GM21515 (cell line): Measurements from ENCODE around the gene ULK4.
"Not testable (repeated sequence)": the region's sequence is repeated elsewhere in the genome, so short reads cannot be mapped to it uniquely, and the experiment has no call there.

ENCODE experiments used
- ATAC-seq: cut with Tn5 transposase; IDR thresholded peaks from one replicate; pipeline ENCODE4 v1.9.1; 2021; ENCODE audit not compliant: unreplicated experiment

The ULK4 gene

GRCh38 chr3:41960826-41961750 is 815 bp downstream of the ULK4 start:
- ATAC-seq, result peak; percentile 18

- no peak for ATAC-seq
These were observed 5.3 kb downstream of the ULK4 start for GRCh38 chr3:41956574-41956973.

GRCh38 chr3:41955192-41955591 is 6.7 kb downstream of the ULK4 start:
- no peak for ATAC-seq

- ATAC-seq, result no peak
These were observed 18.5 kb downstream of the ULK4 start for GRCh38 chr3:41943311-41943843.

- ATAC-seq, result no peak
These were observed 21.5 kb downstream of the ULK4 start for GRCh38 chr3:41940393-41940792.

GRCh38 chr3:41936384-41936783 is 25.5 kb downstream of the ULK4 start:
- ATAC-seq, result no peak

- ATAC-seq, result no peak
These were observed 28.7 kb downstream of the ULK4 start for GRCh38 chr3:41933154-41933676.

GRCh38 chr3:41932464-41932863 is 29.4 kb downstream of the ULK4 start:
- no peak for ATAC-seq

- ATAC-seq, result no peak
These were observed 41.4 kb downstream of the ULK4 start for GRCh38 chr3:41920406-41920965.

GRCh38 chr3:41915353-41915752 is 46.5 kb downstream of the ULK4 start:
- ATAC-seq, result no peak

GRCh38 chr3:41912280-41912679 is 49.6 kb downstream of the ULK4 start:
- no peak for ATAC-seq

- ATAC-seq, result no peak
These were observed 54.4 kb downstream of the ULK4 start for GRCh38 chr3:41907330-41908073.

- no peak for ATAC-seq
These were observed 61.6 kb downstream of the ULK4 start for GRCh38 chr3:41900265-41900664.

- no peak for ATAC-seq
These were observed 63.3 kb downstream of the ULK4 start for GRCh38 chr3:41898631-41899030.

GRCh38 chr3:41893977-41894376 is 67.9 kb downstream of the ULK4 start:
- no peak for ATAC-seq

GRCh38 chr3:41888368-41889076 is 73.4 kb downstream of the ULK4 start:
- no peak for ATAC-seq

GRCh38 chr3:41882956-41883355 is 78.9 kb downstream of the ULK4 start:
- no peak for ATAC-seq

- ATAC-seq, result no peak
These were observed 80.6 kb downstream of the ULK4 start for GRCh38 chr3:41881233-41881821.

- ATAC-seq, result no peak
These were observed 81.5 kb downstream of the ULK4 start for GRCh38 chr3:41880387-41880786.

GRCh38 chr3:41877741-41878140 is 84.2 kb downstream of the ULK4 start:
- ATAC-seq, result not testable (repeated sequence)
